CD8-positive, alpha-beta memory T cell (primary cell): ENCODE measurements around the gene EVA1B. TPM values are rescaled to one million over a fixed set of nuclear protein-coding genes. Genes with fewer than 3 reads are reported as not detected.
A peak's percentile ranks its signal among the peaks of the same experiment; 100 is the strongest.

Experiments used
- CTCF ChIA-PET: fragments of 350-600 bp; sonication (Branson Sonifier 250); formaldehyde crosslinking; loops from one replicate; lab custom pipeline; 2021; ENCODE audit warnings: antibody characterized with exemption; lab: Charles Lee
- POLR2A ChIA-PET: fragments of 350-600 bp; sonication (Branson Sonifier 250); formaldehyde crosslinking; loops from one replicate; lab custom pipeline; 2021; ENCODE audit warnings: antibody characterized with exemption; lab: Charles Lee
- DNase-seq, 5 donors: peaks; one replicate each; pipeline versions ENCODE4 v3.0.0 to v3.0.0-alpha.2; 2020 to 2022; ENCODE audit warnings: mixed read lengths in 1 of 5
- H3K27ac ChIP-seq: one replicate; pipeline ENCODE4 v1.7.0; 2013; ENCODE audit warnings: low read depth, mild to moderate bottlenecking, low read length, moderate library complexity
- H3K27me3 ChIP-seq: 2 replicates; pipeline ENCODE4 v1.7.0; 2013; ENCODE audit warnings: low read length, mild to moderate bottlenecking; ENCODE audit not compliant: insufficient read depth, poor library complexity, severe bottlenecking
- H3K36me3 ChIP-seq: 2 replicates; pipeline ENCODE4 v1.7.0; 2013; ENCODE audit warnings: mild to moderate bottlenecking, low read length, moderate library complexity; ENCODE audit not compliant: insufficient read depth
- H3K4me1 ChIP-seq: 2 replicates; pipeline ENCODE4 v1.7.0; 2013; ENCODE audit warnings: mild to moderate bottlenecking, low read length, moderate library complexity; ENCODE audit not compliant: insufficient read depth
- H3K4me3 ChIP-seq: 2 replicates; pipeline ENCODE4 v1.7.0; 2013; ENCODE audit warnings: mild to moderate bottlenecking, low read length
- H3K9me3 ChIP-seq: 2 replicates; pipeline ENCODE4 v1.7.0; 2013; ENCODE audit warnings: mild to moderate bottlenecking, low read length
- H3K27ac Mint-ChIP-seq, 8 donors: one replicate each; pipeline ENCODE4 v1.8.0; 2020 to 2021; ENCODE audit warnings: mixed read lengths in 8 of 8, mild to moderate bottlenecking in 6 of 8, inconsistent platforms in 3 of 8, moderate library complexity in 3 of 8
- H3K27me3 Mint-ChIP-seq, 2 donors: one replicate each; pipeline ENCODE4 v1.8.0; 2020 to 2021; ENCODE audit warnings: mixed read lengths in 2 of 2, mild to moderate bottlenecking in 1 of 2, moderate library complexity in 1 of 2
- H3K36me3 Mint-ChIP-seq, 3 donors: one replicate each; pipeline ENCODE4 v1.8.0; 2020 to 2021; ENCODE audit warnings: mixed read lengths in 3 of 3, inconsistent platforms in 1 of 3, mild to moderate bottlenecking in 1 of 3
- H3K4me1 Mint-ChIP-seq, 3 donors: one replicate each; pipeline ENCODE4 v1.8.0; 2020 to 2021; ENCODE audit warnings: mixed read lengths in 3 of 3, inconsistent platforms in 1 of 3, mild to moderate bottlenecking in 1 of 3
- H3K4me3 Mint-ChIP-seq, 7 donors: one replicate each; pipeline ENCODE4 v1.8.0; 2020 to 2021; ENCODE audit warnings: mixed read lengths in 7 of 7, mild to moderate bottlenecking in 6 of 7, moderate library complexity in 4 of 7, inconsistent platforms in 2 of 7
- H3K9me3 Mint-ChIP-seq, 5 donors: one replicate each; pipeline ENCODE4 v1.8.0; 2020 to 2022; ENCODE audit warnings: mixed read lengths in 5 of 5, mild to moderate bottlenecking in 3 of 5, moderate library complexity in 2 of 5, inconsistent platforms in 1 of 5
- polyA plus RNA-seq: library from polyadenylated mRNA; unstranded; fragments of 300-500 nt; fragmentation: Illumina TruSeq; gene quantifications from one replicate; pipeline ENCODE4 v1.2.3, GENCODE V29; 2021
- total RNA-seq, 2 experiments: library from RNA; stranded (reverse); gene quantifications; one replicate each; pipeline ENCODE4 v1.2.3, GENCODE V29; 2021

Gene EVA1B
- total and polyA plus RNA-seq, 3 experiments from 2014 or later = 8.1 to 16.3 (median 13.6) TPM

DNA sequence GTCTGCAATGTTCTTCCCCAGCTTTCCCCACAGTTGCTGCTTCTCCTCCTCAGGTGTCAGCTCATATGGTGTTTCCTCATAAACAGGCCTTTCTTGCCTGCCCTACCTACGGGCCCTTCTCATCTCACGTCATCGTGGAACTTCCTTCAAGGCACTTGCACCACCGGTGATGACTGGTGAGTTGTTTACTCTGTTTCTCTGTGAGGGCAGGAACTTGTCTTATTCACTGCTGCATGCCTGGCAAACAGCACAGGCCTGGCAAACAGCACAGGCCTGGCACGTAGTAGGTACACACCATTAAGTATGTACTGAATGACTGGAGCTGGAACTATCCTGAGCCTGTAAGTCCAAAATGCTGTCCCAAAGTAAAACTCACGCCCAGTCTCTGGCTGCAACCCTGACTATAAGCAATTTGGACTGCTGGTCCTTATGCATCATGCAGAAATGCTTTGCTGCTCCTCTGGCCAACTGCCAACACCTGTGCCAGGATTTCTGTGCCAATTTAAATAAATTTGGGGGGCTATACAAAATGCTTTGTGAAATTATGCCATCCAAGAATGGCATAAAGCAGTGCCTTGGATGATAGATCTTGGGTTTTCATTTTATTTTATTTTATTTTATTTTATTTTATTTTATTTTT is 36.6 kb upstream of the EVA1B start:
- H3K36me3 Mint-ChIP-seq = peaks cover 3 to 77% (median 11%) of the 10 kb centered on the region in 3 donors
- ChIA-PET POLR2A (no interaction called here), CTCF (interaction anchor here (1.2 to 1.3 kb wide), 2 partner anchors 9 to 17 kb away, joined by 4 to 6 read pairs; no protein-coding TSS in a partner anchor)
- peak overlapping the region in 3 of 8 donors; percentile 55 to 79 (median 78) for H3K27ac Mint-ChIP-seq
- peaks cover 9% of the 10 kb centered on the region for H3K4me1 ChIP-seq
- peaks cover 36% of the 10 kb centered on the region for H3K36me3 ChIP-seq
- H3K4me3 ChIP-seq = no peak overlapping the region
- DNase-seq = peak in 1 of 5 donors; percentile 22
- no peak overlapping the region for H3K4me3 Mint-ChIP-seq
- no peaks in the 10 kb centered on the region for H3K27me3 ChIP-seq
- H3K4me1 Mint-ChIP-seq = peaks cover 0 to 7% (median 0%) of the 10 kb centered on the region in 3 donors
- no peak overlapping the region for H3K27ac ChIP-seq
- H3K9me3 ChIP-seq = no peaks in the 10 kb centered on the region
- peaks cover 0 to 2% of the 10 kb centered on the region in 2 donors for H3K27me3 Mint-ChIP-seq
- no peaks in the 10 kb centered on the region for H3K9me3 Mint-ChIP-seq

DNA sequence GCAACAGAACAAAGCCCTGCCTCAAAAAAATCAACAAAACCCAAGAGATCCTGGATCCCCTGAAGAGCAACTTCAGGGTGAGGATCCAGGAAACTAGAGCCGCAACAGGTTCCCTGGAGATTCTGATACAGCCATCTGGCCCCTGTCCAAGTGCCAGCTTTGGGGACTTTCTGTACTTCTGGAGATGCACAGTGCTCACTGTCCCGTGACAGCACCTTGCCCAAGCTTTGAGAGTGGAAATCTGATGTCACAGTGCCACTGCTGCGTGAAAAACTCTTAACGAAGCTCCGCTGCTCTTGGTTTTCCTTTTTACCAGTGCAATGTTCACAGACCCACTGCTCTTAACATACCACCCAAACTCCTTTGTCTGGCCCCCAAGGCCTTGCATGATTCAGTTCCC is 35.9 kb upstream of the EVA1B start:
- Histone ChIP-seq H3K4me3 (no peak overlapping the region), H3K27ac (no peak overlapping the region), H3K4me1 (peaks cover 9% of the 10 kb centered on the region), H3K27me3 (no peaks in the 10 kb centered on the region), H3K36me3 (peaks cover 43% of the 10 kb centered on the region), H3K9me3 (no peaks in the 10 kb centered on the region)
- H3K4me3 Mint-ChIP-seq = no peak overlapping the region
- CTCF ChIA-PET = interaction anchor here (1.2 kb wide), 1 partner anchor 17 kb away, joined by 4 read pairs; no protein-coding TSS in a partner anchor
- POLR2A ChIA-PET = no interaction called here
- peaks cover 0 to 7% (median 0%) of the 10 kb centered on the region in 3 donors for H3K4me1 Mint-ChIP-seq
- H3K27me3 Mint-ChIP-seq = peaks cover 0 to 2% of the 10 kb centered on the region in 2 donors
- no peaks in the 10 kb centered on the region for H3K9me3 Mint-ChIP-seq
- DNase-seq = no peak
- peaks cover 3 to 83% (median 13%) of the 10 kb centered on the region in 3 donors for H3K36me3 Mint-ChIP-seq
- peak overlapping the region in 3 of 8 donors; percentile 58 to 79 (median 78) for H3K27ac Mint-ChIP-seq

DNA sequence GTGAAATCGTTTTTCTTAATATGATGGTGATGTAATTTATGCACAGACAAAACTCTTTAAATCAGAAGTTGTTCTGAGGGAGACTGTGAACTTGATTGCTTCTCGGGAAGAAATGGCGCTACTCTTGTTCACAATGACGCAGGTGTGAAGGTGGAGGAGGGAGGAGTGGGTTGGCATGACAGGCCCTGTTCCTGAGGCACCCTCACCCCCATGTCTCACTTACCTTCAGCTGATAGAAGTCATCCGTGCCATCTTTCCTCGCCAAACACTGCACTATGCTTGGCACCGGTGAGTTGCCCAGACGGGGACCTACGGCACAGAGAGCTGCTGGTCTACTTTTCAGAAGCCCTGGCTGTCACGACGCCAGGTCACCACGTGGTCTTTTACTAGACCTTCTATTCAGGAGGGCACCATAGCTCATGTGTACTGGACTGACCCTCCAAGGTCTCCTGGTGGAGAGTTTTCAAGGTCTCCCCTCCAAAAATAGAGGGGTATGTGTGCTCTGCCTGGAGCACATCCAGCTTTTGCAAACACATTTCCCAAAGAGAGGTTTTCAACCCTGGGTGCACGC is 35.2 kb upstream of the EVA1B start:
- Mint-ChIP-seq H3K27me3 (peaks cover 0 to 2% of the 10 kb centered on the region in 2 donors), H3K4me1 (peaks cover 0 to 7% (median 0%) of the 10 kb centered on the region in 3 donors), H3K36me3 (peaks cover 3 to 87% (median 16%) of the 10 kb centered on the region in 3 donors), H3K27ac (peak overlapping the region in 1 of 8 donors; percentile 65), H3K4me3 (no peak overlapping the region), H3K9me3 (no peaks in the 10 kb centered on the region)
- H3K4me3 ChIP-seq = no peak overlapping the region
- ChIA-PET POLR2A (no interaction called here), CTCF (no interaction called here)
- H3K4me1 ChIP-seq = peaks cover 9% of the 10 kb centered on the region
- no peak for DNase-seq
- H3K36me3 ChIP-seq = peaks cover 48% of the 10 kb centered on the region
- H3K9me3 ChIP-seq = no peaks in the 10 kb centered on the region
- no peaks in the 10 kb centered on the region for H3K27me3 ChIP-seq
- no peak overlapping the region for H3K27ac ChIP-seq

DNA sequence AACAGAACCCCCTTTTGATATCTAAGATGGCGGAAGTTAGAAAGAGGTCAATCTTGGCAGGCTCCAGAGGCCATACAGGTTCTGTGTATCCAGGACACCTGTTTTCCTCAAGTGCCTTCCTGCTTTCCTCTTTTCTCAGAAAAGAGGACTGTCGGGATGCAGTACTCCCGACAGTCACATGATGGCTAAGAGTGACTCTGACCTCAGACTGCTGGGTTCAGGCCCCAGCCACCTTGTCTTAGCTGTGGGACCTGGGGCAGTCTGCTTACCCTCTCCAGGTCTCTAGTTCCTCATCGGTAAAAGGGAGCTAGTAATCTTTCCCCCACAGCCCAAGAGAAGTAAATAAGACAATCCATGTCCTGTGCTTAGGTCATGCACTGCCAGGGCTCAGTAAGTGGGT is 32.4 kb upstream of the EVA1B start:
- POLR2A ChIA-PET = no interaction called here
- Mint-ChIP-seq H3K4me3 (no peak overlapping the region), H3K36me3 (peaks cover 0 to 82% (median 14%) of the 10 kb centered on the region in 3 donors), H3K9me3 (no peaks in the 10 kb centered on the region), H3K27ac (peak overlapping the region in 4 of 8 donors; percentile 0 to 57 (median 30)), H3K27me3 (peaks cover 0 to 2% of the 10 kb centered on the region in 2 donors), H3K4me1 (peaks cover 4 to 13% (median 6%) of the 10 kb centered on the region in 3 donors)
- Histone ChIP-seq H3K4me1 (peaks cover 19% of the 10 kb centered on the region), H3K9me3 (no peaks in the 10 kb centered on the region), H3K36me3 (peaks cover 46% of the 10 kb centered on the region), H3K4me3 (no peak overlapping the region), H3K27ac (no peak overlapping the region), H3K27me3 (no peaks in the 10 kb centered on the region)
- DNase-seq = no peak
- CTCF ChIA-PET = interaction anchor here (3.3 kb wide), 1 partner anchor 12 kb away, joined by 11 read pairs; no protein-coding TSS in a partner anchor

DNA sequence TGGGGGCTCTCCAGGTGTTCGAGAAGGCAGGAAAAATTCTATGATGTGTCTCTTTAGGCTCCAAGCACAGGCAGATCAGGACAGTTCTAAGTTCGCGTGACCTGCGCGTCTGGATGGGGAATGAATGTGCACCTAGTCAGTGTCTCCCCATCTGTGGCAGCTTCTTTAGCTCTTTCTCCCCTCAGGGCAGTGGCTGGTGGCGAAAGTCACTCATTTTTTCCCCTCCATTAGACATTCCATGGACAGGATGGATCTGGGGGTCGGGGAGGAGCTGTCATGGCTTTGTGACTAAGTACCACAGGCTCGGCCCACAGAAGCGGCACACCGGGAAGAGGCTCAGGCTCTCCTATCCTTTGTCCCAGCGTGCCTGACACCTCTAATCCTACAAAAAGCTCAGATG is 31.0 kb upstream of the EVA1B start:
- ChIA-PET CTCF (interaction anchor here (1.0 to 3.3 kb wide), 2 partner anchors 12 to 14 kb away, joined by 5 to 11 read pairs; no protein-coding TSS in a partner anchor), POLR2A (interaction anchor here (0.5 kb wide), 1 partner anchor 83 kb away, joined by 3 read pairs; no protein-coding TSS in a partner anchor)
- peaks cover 0 to 80% (median 10%) of the 10 kb centered on the region in 3 donors for H3K36me3 Mint-ChIP-seq

DNA sequence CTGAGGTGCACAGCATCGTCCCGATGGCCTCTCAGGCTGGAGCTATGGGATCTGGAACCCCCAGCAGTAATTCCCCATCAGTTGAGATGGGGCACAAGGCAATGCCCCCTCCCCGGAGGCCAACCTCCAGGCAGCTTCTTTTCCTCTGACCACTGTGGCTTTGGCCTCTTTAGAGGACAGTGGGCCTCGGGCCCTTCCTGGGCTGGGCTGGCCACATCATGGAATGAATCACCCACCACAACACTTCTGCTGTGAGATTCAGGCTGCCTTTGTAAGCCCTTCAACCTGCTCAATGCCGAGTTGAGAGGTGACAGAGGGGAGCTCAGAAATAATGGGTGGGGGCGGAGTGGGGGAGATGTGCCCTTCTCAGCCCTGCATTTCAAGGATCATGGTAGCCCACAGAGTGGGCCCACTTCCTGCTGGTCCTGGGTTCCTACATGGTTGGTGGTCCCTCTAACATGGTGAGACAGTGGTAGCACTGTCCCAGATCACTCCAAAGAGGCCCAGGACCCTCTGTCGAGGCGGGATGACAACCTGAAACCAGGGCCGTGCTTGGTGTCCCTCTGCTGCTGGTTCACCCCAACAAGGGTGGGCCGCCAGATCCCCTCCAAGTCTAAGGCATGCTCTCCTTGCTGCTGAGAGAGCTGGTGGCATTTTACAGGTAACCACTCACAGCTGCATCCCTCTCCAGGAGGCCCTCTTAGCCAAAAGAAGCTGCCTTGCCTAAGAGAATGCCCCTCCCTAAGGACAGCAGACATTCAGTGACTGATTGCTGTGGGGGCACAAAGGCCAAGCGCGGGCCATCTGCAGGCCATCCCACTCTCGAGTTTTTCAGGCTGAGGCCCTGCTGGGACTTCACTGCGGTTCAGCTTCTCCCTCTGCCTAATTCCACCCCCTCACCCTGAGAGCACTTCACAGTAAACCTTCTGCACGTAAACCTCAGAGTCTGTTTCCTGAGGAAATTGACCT is 29.7 kb upstream of the EVA1B start:
- peaks cover 45% of the 10 kb centered on the region for H3K36me3 ChIP-seq
- H3K27ac ChIP-seq = no peak overlapping the region
- POLR2A ChIA-PET = no interaction called here
- H3K27me3 Mint-ChIP-seq = peaks cover 0 to 2% of the 10 kb centered on the region in 2 donors
- peaks cover 3 to 78% (median 13%) of the 10 kb centered on the region in 3 donors for H3K36me3 Mint-ChIP-seq
- H3K4me1 Mint-ChIP-seq = peaks cover 8 to 11% (median 11%) of the 10 kb centered on the region in 3 donors
- H3K27me3 ChIP-seq = no peaks in the 10 kb centered on the region
- H3K27ac Mint-ChIP-seq = peak overlapping the region in 3 of 8 donors; percentile 38 to 94 (median 52)
- H3K9me3 Mint-ChIP-seq = no peaks in the 10 kb centered on the region
- no peak overlapping the region for H3K4me3 Mint-ChIP-seq
- peaks cover 21% of the 10 kb centered on the region for H3K4me1 ChIP-seq
- DNase-seq = no peak
- no peak overlapping the region for H3K4me3 ChIP-seq
- CTCF ChIA-PET = interaction anchor here (1.3 to 3.3 kb wide), 2 partner anchors 11 to 15 kb away, joined by 5 to 11 read pairs; no protein-coding TSS in a partner anchor
- H3K9me3 ChIP-seq = no peaks in the 10 kb centered on the region

More for the DNA sequence above, 31.0 kb upstream of the EVA1B start:
- no peak for DNase-seq
- peaks cover 25% of the 10 kb centered on the region for H3K4me1 ChIP-seq
- Mint-ChIP-seq H3K4me3 (no peak overlapping the region), H3K27me3 (peaks cover 0 to 2% of the 10 kb centered on the region in 2 donors), H3K9me3 (no peaks in the 10 kb centered on the region), H3K27ac (peak overlapping the region in 1 of 8 donors; percentile 24), H3K4me1 (peaks cover 8 to 12% (median 11%) of the 10 kb centered on the region in 3 donors)
- no peaks in the 10 kb centered on the region for H3K9me3 ChIP-seq
- H3K27ac ChIP-seq = no peak overlapping the region
- H3K36me3 ChIP-seq = peaks cover 46% of the 10 kb centered on the region
- no peak overlapping the region for H3K4me3 ChIP-seq
- H3K27me3 ChIP-seq = no peaks in the 10 kb centered on the region

DNA sequence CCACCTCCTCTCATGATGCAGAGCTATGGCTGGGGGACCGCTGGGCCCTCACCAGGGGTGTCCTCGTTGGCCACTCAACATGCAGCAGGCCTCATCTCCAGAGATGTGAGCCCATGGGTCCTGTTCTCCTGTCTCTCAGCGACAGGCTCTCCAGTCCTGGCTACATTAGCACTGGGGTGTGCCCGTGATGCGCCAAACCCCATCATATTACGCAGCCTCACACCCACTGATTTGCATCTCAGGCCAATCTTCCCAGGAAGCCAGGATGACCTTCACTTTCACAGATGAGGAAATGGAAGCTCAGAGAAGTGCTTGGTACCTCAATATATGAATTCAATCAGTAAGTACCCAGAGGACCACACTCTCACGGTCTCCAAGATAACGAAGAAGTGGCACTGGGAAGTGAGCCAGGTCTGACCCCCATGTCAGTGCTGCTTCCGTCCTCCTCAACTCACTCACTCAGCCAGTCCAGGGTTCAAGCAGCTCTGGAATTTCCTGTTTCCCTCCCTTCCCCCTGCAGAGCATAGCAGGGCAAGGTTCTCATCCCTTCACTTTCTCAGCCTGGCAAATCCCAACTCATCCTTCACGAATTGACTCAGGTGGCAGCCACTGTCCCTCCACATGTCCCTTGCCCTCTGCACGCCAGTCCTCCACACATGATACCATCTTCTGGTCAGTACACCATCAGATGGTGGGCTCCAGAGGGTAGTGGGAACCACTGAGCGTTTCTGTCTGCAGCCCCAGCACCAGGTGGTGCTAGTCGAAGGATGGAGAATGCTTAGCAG is 28.9 kb upstream of the EVA1B start:
- H3K36me3 Mint-ChIP-seq = peaks cover 5 to 77% (median 17%) of the 10 kb centered on the region in 3 donors
- Histone ChIP-seq H3K36me3 (peaks cover 45% of the 10 kb centered on the region), H3K27me3 (no peaks in the 10 kb centered on the region), H3K4me3 (no peak overlapping the region), H3K27ac (no peak overlapping the region), H3K4me1 (peaks cover 21% of the 10 kb centered on the region), H3K9me3 (no peaks in the 10 kb centered on the region)
- peaks cover 8 to 11% (median 11%) of the 10 kb centered on the region in 3 donors for H3K4me1 Mint-ChIP-seq
- H3K9me3 Mint-ChIP-seq = no peaks in the 10 kb centered on the region
- ChIA-PET POLR2A (no interaction called here), CTCF (interaction anchor here (1.3 kb wide), 1 partner anchor 10 kb away, joined by 5 read pairs; no protein-coding TSS in a partner anchor)
- DNase-seq = no peak
- no peak overlapping the region for H3K4me3 Mint-ChIP-seq
- H3K27ac Mint-ChIP-seq = peak overlapping the region in 4 of 8 donors; percentile 12 to 94 (median 50)
- peaks cover 0 to 2% of the 10 kb centered on the region in 2 donors for H3K27me3 Mint-ChIP-seq
